Measurements from ENCODE around the gene LRRC7.

DNA sequence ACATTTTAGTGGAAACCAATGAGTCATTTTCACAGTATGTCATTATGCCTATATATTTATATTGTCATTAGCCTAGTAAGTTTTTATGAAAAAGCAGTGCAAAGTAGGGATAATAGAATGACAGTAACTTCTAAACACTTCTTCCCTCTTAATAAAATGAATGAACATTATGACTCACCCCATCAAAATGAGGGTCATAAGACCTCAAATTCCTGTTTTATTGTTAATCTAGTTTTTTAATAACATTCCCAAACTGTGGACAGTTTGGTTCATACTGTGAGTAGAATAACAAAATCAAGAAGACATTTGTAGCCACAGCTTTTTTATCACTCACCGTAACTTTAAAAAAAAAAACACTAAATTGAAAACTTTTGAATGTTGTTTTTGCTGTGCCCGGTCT lies 477.1 kb downstream of the LRRC7 start:
- TF ChIP-seq, protein P1, sequence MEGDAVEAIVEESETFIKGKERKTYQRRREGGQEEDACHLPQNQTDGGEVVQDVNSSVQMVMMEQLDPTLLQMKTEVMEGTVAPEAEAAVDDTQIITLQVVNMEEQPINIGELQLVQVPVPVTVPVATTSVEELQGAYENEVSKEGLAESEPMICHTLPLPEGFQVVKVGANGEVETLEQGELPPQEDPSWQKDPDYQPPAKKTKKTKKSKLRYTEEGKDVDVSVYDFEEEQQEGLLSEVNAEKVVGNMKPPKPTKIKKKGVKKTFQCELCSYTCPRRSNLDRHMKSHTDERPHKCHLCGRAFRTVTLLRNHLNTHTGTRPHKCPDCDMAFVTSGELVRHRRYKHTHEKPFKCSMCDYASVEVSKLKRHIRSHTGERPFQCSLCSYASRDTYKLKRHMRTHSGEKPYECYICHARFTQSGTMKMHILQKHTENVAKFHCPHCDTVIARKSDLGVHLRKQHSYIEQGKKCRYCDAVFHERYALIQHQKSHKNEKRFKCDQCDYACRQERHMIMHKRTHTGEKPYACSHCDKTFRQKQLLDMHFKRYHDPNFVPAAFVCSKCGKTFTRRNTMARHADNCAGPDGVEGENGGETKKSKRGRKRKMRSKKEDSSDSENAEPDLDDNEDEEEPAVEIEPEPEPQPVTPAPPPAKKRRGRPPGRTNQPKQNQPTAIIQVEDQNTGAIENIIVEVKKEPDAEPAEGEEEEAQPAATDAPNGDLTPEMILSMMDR (IDR thresholded peaks at IDR 0.05; ENCODE audit: low read length) = no peak
- TF ChIP-seq EZH2 (IDR thresholded peaks at IDR 0.05; ENCODE audit: borderline replicate concordance, low read length) = no peak
